Endothelial cell (in vitro differentiated cells): ENCODE results near the gene RPL37. TPM values are rescaled to one million over a fixed set of nuclear protein-coding genes. Genes with fewer than 3 reads are reported as not detected.
"Not testable (repeated sequence)": the region's sequence is repeated elsewhere in the genome, so short reads cannot be mapped to it uniquely, and the experiment has no call there.

ENCODE experiments used
- DNase-seq: peaks from one replicate; pipeline ENCODE4 v3.0.0; 2021; ENCODE audit warnings: low spot score
- H3K27ac Mint-ChIP-seq: one replicate; pipeline ENCODE4 v1.8.0; 2021; ENCODE audit warnings: mixed read lengths, inconsistent platforms; ENCODE audit not compliant: unreplicated experiment
- H3K27me3 Mint-ChIP-seq: one replicate; pipeline ENCODE4 v1.8.0; 2021; ENCODE audit warnings: mild to moderate bottlenecking, moderate library complexity, mixed read lengths, inconsistent platforms; ENCODE audit not compliant: unreplicated experiment
- H3K36me3 Mint-ChIP-seq: one replicate; pipeline ENCODE4 v1.8.0; 2021; ENCODE audit warnings: mild to moderate bottlenecking, low read depth, mixed read lengths, inconsistent platforms; ENCODE audit not compliant: unreplicated experiment
- H3K4me1 Mint-ChIP-seq: one replicate; pipeline ENCODE4 v1.8.0; 2021; ENCODE audit warnings: mild to moderate bottlenecking, mixed read lengths, inconsistent platforms; ENCODE audit not compliant: unreplicated experiment
- H3K4me3 Mint-ChIP-seq: one replicate; pipeline ENCODE4 v1.8.0; 2021; ENCODE audit warnings: mild to moderate bottlenecking, mixed read lengths, inconsistent platforms; ENCODE audit not compliant: unreplicated experiment
- H3K9me3 Mint-ChIP-seq: one replicate; pipeline ENCODE4 v1.8.0; 2021; ENCODE audit warnings: mixed read lengths, inconsistent platforms; ENCODE audit not compliant: unreplicated experiment
- CTCF ChIP-seq: fragments of 200-600 bp; sonication (generic); IDR thresholded peaks from one replicate; pipeline ENCODE4 v1.5.0; 2021; ENCODE audit warnings: antibody characterized with exemption; ENCODE audit not compliant: unreplicated experiment
- total RNA-seq: library from RNA; stranded (reverse); fragmentation: NEBNext Ultra II Directional; extraction: Animal tissue kit (Norgen Biotek cat#: 25700); gene quantifications from one replicate; pipeline ENCODE4 v1.2.1, GENCODE V29; 2021; ENCODE audit not compliant: unreplicated experiment

Gene RPL37
- total RNA-seq, 1 donor from 2014 or later: 1,272 TPM

- H3K4me1 Mint-ChIP-seq: peaks cover 28% of the 10 kb centered on the region
- H3K36me3 Mint-ChIP-seq: peaks cover 8% of the 10 kb centered on the region
- H3K27me3 Mint-ChIP-seq: peaks cover 6% of the 10 kb centered on the region
- H3K9me3 Mint-ChIP-seq: no peaks in the 10 kb centered on the region
- peak; percentile 98 for DNase-seq
- peak within 1 kb of the TSS; percentile 99 for H3K27ac Mint-ChIP-seq
- TF ChIP-seq CTCF: peak; percentile 84
- H3K4me3 Mint-ChIP-seq: peak within 1 kb of the TSS; percentile 97
These were observed 36.8 kb downstream of the RPL37 start, which contains the start of gene PRKAA1 for GRCh38 chr5:40798012-40798800. PRKAA1 (minus strand) TSS chr5:40798374; CDS start chr5:40798189, 185 bp downstream.

DNA sequence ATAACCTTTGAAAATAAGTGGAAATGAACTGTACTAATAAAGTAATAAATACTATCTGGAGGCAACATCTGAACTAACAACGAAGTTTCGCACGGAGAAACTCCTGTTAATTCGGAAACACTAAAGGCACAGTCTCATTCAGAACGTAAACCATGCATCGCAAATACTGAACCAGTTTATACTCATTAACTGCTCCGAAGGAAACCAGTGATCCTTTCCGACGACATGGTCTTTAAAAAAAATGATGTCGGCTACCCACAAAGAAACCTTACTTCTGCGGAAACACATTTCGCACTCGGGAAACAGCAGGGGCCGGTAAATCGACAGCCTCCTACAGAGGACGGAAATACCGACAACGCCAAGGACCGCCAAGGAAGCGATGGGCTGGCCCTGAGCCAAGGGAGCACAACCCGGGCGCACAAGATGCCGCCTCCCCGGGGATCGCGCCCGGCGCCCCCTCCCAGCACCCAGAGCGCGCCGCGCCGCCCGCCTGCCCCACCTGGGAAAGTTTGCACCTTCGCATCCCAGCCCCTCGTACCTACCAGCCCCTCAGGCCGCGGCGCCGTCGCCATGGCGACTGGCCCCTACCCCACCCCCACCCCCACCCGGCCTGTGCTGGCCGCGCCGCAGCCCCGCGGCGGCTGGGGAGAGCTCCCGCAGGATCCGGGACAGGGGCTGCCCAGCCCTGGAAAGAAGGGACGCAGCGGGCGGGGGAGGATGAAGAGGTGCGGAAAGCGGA, 37.6 kb downstream of the RPL37 start:
- no peak for TF ChIP-seq CTCF
- H3K4me3 Mint-ChIP-seq: peak overlapping the region; percentile 97
- H3K27me3 Mint-ChIP-seq: peaks cover 6% of the 10 kb centered on the region
- H3K9me3 Mint-ChIP-seq: no peaks in the 10 kb centered on the region
- peak; percentile 75 for DNase-seq
- peaks cover 8% of the 10 kb centered on the region for H3K36me3 Mint-ChIP-seq
- peak overlapping the region; percentile 99 for H3K27ac Mint-ChIP-seq
- peaks cover 31% of the 10 kb centered on the region for H3K4me1 Mint-ChIP-seq

DNA sequence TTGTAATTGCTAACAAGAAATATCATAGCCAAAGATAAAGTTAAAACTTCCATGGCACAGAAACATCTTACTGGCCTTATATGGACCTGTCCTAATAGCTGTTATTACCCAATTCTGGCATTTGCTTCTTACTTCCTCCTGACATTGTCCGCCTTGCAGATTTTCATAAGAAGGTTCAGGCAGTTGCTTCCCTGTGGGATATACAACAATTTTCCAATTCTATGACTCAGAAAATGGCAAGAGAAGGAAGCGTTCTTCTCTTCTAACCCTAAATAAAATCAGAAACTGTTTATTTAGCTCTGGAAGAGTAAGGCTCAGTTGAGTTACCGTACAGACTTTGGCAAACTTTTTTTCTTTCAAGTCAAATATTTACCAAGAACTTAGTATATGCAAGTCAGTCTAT, 38.5 kb downstream of the RPL37 start:
- Mint-ChIP-seq H3K27ac (peak overlapping the region; percentile 99), H3K36me3 (peaks cover 5% of the 10 kb centered on the region), H3K9me3 (no peaks in the 10 kb centered on the region), H3K4me3 (peak overlapping the region; percentile 97), H3K27me3 (peaks cover 4% of the 10 kb centered on the region), H3K4me1 (peaks cover 28% of the 10 kb centered on the region)
- no peak for DNase-seq
- no peak for TF ChIP-seq CTCF

GRCh38 chr5:40794877-40795276, 40.1 kb downstream of the RPL37 start:
- not testable (repeated sequence) for H3K27me3 Mint-ChIP-seq, DNase-seq, H3K36me3 Mint-ChIP-seq, H3K9me3 Mint-ChIP-seq
- H3K4me1 Mint-ChIP-seq: peaks cover 31% of the 10 kb centered on the region
- H3K4me3 Mint-ChIP-seq: peak overlapping the region; percentile 73
- H3K27ac Mint-ChIP-seq: peak overlapping the region; percentile 61

DNA sequence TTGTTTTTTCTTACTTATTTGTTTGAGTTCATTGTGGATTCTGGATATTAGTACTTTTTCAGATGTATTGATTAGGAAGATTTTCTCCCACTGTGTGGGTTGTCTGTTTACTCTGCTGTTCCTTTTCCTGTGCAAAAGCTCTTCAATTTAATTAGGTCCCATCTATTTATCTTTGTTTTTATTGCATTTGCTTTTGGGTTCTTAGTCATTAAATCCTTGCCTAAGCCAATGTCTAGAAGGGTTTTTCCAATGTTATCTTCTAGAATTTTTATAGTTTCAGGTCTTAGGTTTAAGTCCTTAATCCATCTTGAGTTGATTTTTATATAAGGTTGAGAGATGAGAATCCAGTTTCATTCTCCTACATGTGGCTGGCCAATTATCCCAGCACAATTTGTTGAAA, 40.7 kb downstream of the RPL37 start:
- Mint-ChIP-seq H3K27ac (peak overlapping the region; percentile 61), H3K4me1 (peaks cover 31% of the 10 kb centered on the region)
- not testable (repeated sequence) for H3K4me3 Mint-ChIP-seq, DNase-seq, H3K36me3 Mint-ChIP-seq, H3K27me3 Mint-ChIP-seq, H3K9me3 Mint-ChIP-seq

DNA sequence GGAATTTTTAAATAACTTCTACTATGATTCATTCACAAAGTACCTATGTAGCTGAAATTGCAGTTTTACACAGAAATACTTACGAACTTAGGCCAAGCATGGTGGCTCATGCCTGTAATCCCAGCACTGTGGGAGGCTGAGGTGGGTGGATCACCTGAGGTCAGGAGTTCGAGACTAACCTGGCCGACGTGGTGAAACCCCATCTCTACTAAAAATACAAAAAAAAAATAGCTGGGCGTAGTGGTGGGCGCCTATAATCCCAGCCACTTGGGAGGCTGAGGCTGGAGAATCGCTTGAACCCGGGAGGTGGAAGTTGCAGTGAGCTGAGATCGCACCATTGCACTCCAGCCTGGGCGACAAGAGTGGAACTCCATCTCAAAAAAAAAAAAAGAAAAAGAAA, 42.3 kb downstream of the RPL37 start:
- not testable (repeated sequence) for DNase-seq, H3K4me3 Mint-ChIP-seq, H3K27me3 Mint-ChIP-seq, H3K9me3 Mint-ChIP-seq, H3K27ac Mint-ChIP-seq
- Mint-ChIP-seq H3K4me1 (peaks cover 26% of the 10 kb centered on the region), H3K36me3 (peaks cover 12% of the 10 kb centered on the region)
